Upper lobe of left lung (tissue), 4 donors: ENCODE data around the gene GAA.

Source experiments
- POLR2AphosphoS5 ChIP-seq, 2 donors: sonication (generic); formaldehyde crosslinking; IDR thresholded peaks; one replicate each; pipeline ENCODE4 v1.5.1; 2017; ENCODE audit warnings: antibody characterized with exemption in 2 of 2
- TF ChIP-seq, protein P1 (sequence below), 6 experiments: fragments of 450-650 bp in 4 of 6; fragments of 200-600 bp in 2 of 6; sonication (generic) in 2 of 6; IDR thresholded peaks; one replicate each; pipeline ENCODE4 v1.5.1; 2016 to 2019; ENCODE audit warnings: antibody characterized with exemption in 6 of 6

DNA sequence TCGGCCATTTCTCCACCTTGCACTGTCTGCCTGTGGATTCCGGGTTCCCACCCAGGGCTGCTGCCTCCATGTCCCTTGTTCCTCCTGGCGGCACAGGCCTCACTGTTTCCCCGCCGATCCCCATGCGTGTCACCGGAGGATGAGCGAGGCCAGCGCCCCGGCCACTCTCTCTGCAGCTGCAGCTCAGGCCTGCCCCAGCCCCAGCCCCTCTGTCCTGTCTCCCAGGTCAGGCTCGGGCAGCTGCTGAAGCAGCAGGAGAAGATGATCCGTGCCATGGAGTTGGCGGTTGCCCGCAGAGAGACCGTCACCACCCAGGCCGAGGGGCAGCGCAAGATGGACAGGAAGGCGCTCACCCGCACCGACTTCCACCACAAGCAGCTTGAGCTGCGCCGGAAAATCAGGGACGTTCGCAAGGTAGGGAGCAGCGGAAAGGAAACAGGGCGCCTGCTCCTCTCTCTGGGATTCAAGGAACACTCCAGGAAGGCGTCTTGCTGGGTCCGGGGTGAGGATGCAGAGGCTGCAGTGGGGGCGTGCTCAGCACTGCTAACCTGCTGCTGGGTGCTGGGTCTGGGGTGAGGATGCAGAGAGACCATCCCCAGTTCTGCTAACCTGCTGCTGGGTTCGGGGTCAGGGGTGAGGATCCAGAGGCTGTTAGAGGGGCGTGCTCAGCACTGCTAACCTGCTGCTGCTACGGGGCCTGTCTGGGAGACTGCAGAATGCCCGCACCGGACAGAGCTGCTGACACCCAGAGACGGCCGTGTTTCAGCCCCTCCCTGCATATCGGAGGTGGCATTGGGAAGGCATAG, 6.1 kb upstream of the GAA start:
- TF ChIP-seq, protein P1, sequence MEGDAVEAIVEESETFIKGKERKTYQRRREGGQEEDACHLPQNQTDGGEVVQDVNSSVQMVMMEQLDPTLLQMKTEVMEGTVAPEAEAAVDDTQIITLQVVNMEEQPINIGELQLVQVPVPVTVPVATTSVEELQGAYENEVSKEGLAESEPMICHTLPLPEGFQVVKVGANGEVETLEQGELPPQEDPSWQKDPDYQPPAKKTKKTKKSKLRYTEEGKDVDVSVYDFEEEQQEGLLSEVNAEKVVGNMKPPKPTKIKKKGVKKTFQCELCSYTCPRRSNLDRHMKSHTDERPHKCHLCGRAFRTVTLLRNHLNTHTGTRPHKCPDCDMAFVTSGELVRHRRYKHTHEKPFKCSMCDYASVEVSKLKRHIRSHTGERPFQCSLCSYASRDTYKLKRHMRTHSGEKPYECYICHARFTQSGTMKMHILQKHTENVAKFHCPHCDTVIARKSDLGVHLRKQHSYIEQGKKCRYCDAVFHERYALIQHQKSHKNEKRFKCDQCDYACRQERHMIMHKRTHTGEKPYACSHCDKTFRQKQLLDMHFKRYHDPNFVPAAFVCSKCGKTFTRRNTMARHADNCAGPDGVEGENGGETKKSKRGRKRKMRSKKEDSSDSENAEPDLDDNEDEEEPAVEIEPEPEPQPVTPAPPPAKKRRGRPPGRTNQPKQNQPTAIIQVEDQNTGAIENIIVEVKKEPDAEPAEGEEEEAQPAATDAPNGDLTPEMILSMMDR (IDR thresholded peaks at IDR 0.05), result no peak
- no peak for TF ChIP-seq POLR2AphosphoS5 (IDR thresholded peaks at IDR 0.05)
